Adrenal gland (tissue), 12 donors: ENCODE results near the gene KCNN3. TPM values are rescaled to one million over a fixed set of nuclear protein-coding genes. Genes with fewer than 3 reads are reported as not detected.

Experiments
- DNase-seq, 7 donors: peaks; one replicate each; pipeline ENCODE4 v3.0.0-alpha.2; 2019 to 2020
- H3K27ac ChIP-seq, 5 donors: fragments of 200-600 bp; sonication (generic) in 4 of 5; 1 replicate in 3 of 5; 2 replicates in 2 of 5; pipeline versions ENCODE4 v1.5.1 to v1.8.0; 2016 to 2020; ENCODE audit warnings: mild to moderate bottlenecking in 1 of 5
- H3K27me3 ChIP-seq: fragments of 200-600 bp; 2 replicates; pipeline ENCODE4 v1.8.0; 2021
- H3K36me3 ChIP-seq, 2 donors: fragments of 200-600 bp; replicated peaks in 1 of 2; 1 replicate in 1 of 2; 2 replicates in 1 of 2; pipeline versions ENCODE4 v1.5.1 to v1.8.0; 2018 to 2022
- H3K4me1 ChIP-seq, 2 donors: fragments of 200-600 bp; replicated peaks in 1 of 2; 1 replicate in 1 of 2; 2 replicates in 1 of 2; pipeline versions ENCODE4 v1.5.1 to v1.8.0; 2018 to 2021
- H3K4me3 ChIP-seq, 4 donors: fragments of 200-600 bp; sonication (generic) in 3 of 4; one replicate each; pipeline ENCODE4 v1.5.1; 2016 to 2018
- H3K9me3 ChIP-seq, 3 donors: fragments of 200-600 bp; sonication (generic) in 1 of 3; replicated peaks in 1 of 3; 1 replicate in 2 of 3; 2 replicates in 1 of 3; pipeline versions ENCODE4 v1.5.1 to v1.8.0; 2016 to 2021
- POLR2A ChIP-seq, 2 donors: fragments of 450-650 bp; IDR thresholded peaks; one replicate each; pipeline ENCODE4 v1.6.1; 2017; ENCODE audit warnings: antibody characterized with exemption in 2 of 2, mild to moderate bottlenecking in 2 of 2, moderate library complexity in 1 of 2
- WGBS, 4 donors: extraction: QIAGEN DNeasy Blood & Tissue Kit in 2 of 4; methylation state at CpG; one replicate each; pipeline versions ENCODE4 v1.1.5 to v1.1.7; 2013 to 2017; 5-methylcytosine and 5-hydroxymethylcytosine counted together
- intact Hi-C, 2 donors: fragments of 100-400 bp; cut with DNase I; formaldehyde crosslinking; loops; one replicate each; pipeline versions ENCODE4 v1.14.1 to v1.15.0; 2022 to 2023
- polyA plus RNA-seq, 3 donors: library from polyadenylated mRNA; stranded (reverse); fragments of 200-250 nt in 2 of 3; fragments of 350-450 nt in 1 of 3; fragmentation: Illumina TruSeq in 1 of 3; extraction: RNeasy Lipid Tissue Mini Kit (QIAGEN cat#74804) in 1 of 3; gene quantifications; one replicate each; pipeline ENCODE4 v1.2.3, GENCODE V29; 2013 to 2014
- total RNA-seq, 9 donors: library from RNA; depleted of rRNA in 4 of 9; stranded (reverse); fragments of >200 nt in 4 of 9; fragments of 120-200 nt in 1 of 9; fragmentation: NEBNext Ultra II Directional in 1 of 9; extraction: Animal tissue kit (Norgen Biotek cat#: 25700) in 1 of 9; gene quantifications; one replicate each; pipeline versions ENCODE4 v1.1.0 to v1.2.4, GENCODE V29; 2013 to 2023
- TF ChIP-seq, protein P1 (sequence below), 6 experiments: fragments of 450-650 bp in 4 of 6; fragments of 200-600 bp in 2 of 6; sonication (generic) in 1 of 6; IDR thresholded peaks; 1 replicate in 5 of 6; 2 replicates in 1 of 6; pipeline versions ENCODE4 v1.5.1 to v1.8.0; 2016 to 2021; ENCODE audit warnings: antibody characterized with exemption in 6 of 6, mild to moderate bottlenecking in 2 of 6, moderate library complexity in 1 of 6
- donor health status: healthy with polysubstance abuse.
- donor health status: Bipolar disorder and iron deficiency.
- donor health status: DM: yes; HTN: yes; CAD: no.
- donor health status: DM: no; HTN: no; CAD: no.
- donor health status: DM: no; HTN: no; CAD: no.
- donor health status: DM: yes; HTN: yes; CAD: no.

KCNN3 gene
- total and polyA plus RNA-seq, 12 donors: 0.17 to 2.3 (median 0.97) TPM

DNA sequence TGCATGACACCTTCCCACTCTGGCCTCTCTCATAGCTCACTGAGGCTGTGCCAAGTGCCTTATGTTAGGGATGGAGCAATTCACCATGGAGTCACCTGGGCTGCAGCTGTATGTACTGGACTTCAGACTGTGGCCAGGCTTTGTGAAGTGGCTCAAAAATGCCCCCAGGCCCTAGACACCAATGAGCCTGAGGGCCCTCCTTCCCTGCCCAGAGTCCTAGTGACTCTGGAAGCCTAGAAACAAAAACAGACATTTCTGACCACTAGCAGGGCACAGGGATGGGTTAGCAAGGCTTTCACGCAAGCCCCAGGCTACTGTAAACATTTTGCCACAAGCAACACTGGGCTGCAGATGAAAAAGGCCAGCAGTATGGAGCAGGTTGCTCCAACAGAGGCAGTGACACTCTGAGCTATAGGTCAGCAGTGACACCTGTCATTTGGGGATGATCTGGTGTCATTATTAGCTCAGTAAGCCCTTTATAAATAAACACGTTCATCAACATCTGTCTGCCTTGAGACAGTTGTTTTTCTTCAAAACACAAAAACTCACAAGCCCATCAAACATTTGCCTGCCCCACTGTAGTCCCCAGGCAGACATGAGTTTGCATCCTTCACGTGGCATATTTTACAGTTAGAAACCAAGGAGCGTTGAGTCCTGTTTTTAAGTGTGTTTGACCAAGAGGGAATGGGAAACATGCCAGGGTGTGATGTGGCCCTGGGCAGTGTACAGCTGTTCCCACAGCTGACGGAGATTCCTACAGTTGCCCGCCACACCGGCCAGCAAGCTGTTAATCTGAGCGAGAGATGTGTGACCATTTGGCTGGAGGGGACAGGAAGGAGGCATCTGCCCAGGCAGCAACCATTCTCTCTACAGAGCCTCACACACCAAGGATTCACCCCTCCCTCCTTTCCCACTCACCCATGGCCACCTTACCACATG lies 66.8 kb downstream of the KCNN3 start:
- no peaks in the 10 kb centered on the region for H3K4me1 ChIP-seq
- TF ChIP-seq POLR2A (IDR thresholded peaks at IDR 0.05): no peak
- TF ChIP-seq, protein P1, sequence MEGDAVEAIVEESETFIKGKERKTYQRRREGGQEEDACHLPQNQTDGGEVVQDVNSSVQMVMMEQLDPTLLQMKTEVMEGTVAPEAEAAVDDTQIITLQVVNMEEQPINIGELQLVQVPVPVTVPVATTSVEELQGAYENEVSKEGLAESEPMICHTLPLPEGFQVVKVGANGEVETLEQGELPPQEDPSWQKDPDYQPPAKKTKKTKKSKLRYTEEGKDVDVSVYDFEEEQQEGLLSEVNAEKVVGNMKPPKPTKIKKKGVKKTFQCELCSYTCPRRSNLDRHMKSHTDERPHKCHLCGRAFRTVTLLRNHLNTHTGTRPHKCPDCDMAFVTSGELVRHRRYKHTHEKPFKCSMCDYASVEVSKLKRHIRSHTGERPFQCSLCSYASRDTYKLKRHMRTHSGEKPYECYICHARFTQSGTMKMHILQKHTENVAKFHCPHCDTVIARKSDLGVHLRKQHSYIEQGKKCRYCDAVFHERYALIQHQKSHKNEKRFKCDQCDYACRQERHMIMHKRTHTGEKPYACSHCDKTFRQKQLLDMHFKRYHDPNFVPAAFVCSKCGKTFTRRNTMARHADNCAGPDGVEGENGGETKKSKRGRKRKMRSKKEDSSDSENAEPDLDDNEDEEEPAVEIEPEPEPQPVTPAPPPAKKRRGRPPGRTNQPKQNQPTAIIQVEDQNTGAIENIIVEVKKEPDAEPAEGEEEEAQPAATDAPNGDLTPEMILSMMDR (IDR thresholded peaks at IDR 0.05): no peak
- no peak overlapping the region for H3K27ac ChIP-seq
- intact Hi-C loops: no loop called here
- WGBS, 4 donors: 74 to 79% (median 77%) methylated on average over 8 of the region's 8 CpGs
- H3K4me3 ChIP-seq: no peak overlapping the region
- no peaks in the 10 kb centered on the region for H3K9me3 ChIP-seq
- H3K36me3 ChIP-seq: no peaks in the 10 kb centered on the region
- no peaks in the 10 kb centered on the region for H3K27me3 ChIP-seq
- DNase-seq: no peak

DNA sequence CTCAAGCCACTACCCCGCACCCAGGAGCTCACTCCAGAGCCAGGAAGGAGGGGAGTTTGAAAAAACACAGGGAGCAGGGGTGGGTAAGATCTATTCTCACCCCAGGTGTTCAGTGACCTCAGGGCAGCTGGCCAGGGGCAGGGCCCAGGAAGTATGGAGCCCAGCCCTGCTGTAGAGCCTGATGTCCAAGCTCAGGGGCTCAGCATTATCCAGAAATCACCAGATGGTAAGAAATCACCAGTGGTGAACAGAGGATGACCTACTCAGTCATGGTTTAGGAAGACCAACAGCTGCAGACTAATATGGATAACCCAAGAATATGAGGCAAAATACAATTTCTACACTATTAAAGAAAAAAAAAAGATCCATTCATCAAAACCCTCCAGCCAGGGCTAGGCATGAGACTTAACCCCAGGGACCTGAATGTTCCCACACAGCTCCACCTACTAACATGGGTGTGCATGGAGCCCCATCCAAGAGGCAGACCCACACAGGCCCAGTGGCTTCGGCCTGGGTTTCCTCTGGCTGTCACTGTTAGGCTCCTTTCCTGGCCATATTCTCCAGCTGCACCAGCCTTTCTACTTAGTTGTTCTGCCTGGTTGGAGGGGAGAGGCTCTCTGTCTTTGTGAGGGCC lies 67.6 kb downstream of the KCNN3 start:
- H3K27me3 ChIP-seq: no peaks in the 10 kb centered on the region
- H3K4me1 ChIP-seq: no peaks in the 10 kb centered on the region
- WGBS, 4 donors: 87 to 93% (median 90%) methylated on average over 2 of the region's 2 CpGs
- no peaks in the 10 kb centered on the region for H3K36me3 ChIP-seq
- no peak overlapping the region for H3K27ac ChIP-seq
- no peak for DNase-seq
- H3K4me3 ChIP-seq: no peak overlapping the region
- TF ChIP-seq, protein P1 (IDR thresholded peaks at IDR 0.05): no peak
- TF ChIP-seq POLR2A (IDR thresholded peaks at IDR 0.05): no peak
- no peaks in the 10 kb centered on the region for H3K9me3 ChIP-seq
- intact Hi-C loops: no loop called here

DNA sequence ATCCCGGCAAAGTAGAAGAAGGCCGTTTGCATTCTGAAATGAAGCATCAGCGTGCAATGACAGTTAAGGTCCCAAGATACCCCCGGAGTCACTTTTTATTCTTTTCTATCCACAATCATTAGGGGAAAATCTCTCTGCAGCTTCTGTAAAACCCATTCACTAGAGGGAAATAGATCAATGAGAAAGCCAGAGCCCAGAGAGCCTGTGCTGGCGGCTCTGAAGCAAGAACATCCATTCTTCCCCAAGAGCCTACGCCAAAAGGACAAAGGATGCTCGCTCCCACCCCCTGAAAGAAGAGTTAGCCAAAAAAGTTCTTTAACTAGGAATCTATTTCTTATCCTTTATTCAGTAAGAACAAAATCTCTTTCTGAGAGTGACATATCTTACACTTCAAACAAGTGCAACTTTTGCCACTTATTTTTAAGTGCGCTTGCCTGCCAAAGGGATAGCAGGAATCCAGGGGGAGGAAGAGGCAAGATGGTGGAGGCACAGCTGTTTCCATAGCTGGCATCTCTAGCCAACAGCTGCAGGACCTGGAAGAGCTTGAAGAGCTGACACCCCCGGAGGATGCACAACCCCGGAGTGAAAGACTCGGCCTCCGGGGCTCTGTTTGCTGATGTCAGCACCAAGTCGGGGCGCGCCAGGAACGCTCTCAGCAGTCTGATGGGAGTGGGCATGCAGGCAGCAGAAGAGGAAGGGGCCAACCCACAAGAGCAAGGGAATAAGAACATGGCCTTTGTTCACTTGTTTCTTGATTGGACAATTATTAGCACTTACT lies 68.7 kb downstream of the KCNN3 start:
- Histone ChIP-seq H3K4me3 (no peak overlapping the region), H3K4me1 (no peaks in the 10 kb centered on the region), H3K36me3 (no peaks in the 10 kb centered on the region), H3K27ac (no peak overlapping the region), H3K27me3 (no peaks in the 10 kb centered on the region), H3K9me3 (no peaks in the 10 kb centered on the region)
- TF ChIP-seq, protein P1 (IDR thresholded peaks at IDR 0.05): no peak
- no peak for TF ChIP-seq POLR2A (IDR thresholded peaks at IDR 0.05)
- WGBS, 4 donors: 87 to 91% (median 88%) methylated on average over 16 of the region's 16 CpGs
- no peak for DNase-seq
- intact Hi-C loops: no loop called here

DNA sequence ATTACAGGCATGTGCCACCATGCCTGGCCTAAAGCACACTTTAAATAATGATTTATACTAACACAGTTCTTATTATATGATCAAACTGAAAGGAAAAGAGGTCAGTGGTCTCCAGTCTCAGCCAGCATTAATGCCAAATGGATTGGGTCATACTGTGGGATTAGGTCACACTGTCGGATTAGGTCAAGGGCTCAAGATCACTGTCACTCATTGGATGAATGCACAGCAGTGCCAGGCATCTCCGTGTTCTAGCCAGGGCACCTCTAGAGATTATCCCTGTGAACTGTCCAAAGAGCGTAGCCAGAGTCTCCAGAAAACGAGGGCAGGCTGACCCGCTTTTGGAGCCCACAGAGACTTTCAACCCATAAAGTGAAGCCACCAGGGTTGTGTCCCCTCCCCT lies 70.9 kb downstream of the KCNN3 start:
- no peak for TF ChIP-seq POLR2A (IDR thresholded peaks at IDR 0.05)
- TF ChIP-seq, protein P1 (IDR thresholded peaks at IDR 0.05): no peak
- Histone ChIP-seq H3K9me3 (no peaks in the 10 kb centered on the region), H3K4me3 (no peak overlapping the region), H3K36me3 (no peaks in the 10 kb centered on the region), H3K4me1 (no peaks in the 10 kb centered on the region), H3K27me3 (no peaks in the 10 kb centered on the region), H3K27ac (no peak overlapping the region)
- no peak for DNase-seq
- 80 to 86% (median 85%) methylated on average over 5 of the region's 5 CpGs for WGBS, 4 donors
- intact Hi-C loops: no loop called here
